A204.1 (cell line): ENCODE data around the gene UNC119B.
"Not testable (repeated sequence)": the region's sequence is repeated elsewhere in the genome, so short reads cannot be mapped to it uniquely, and the experiment has no call there.

Experiments
- FAIRE-seq: peaks from 2 replicates; lab custom pipeline; 2012; peaks lifted over from hg19 to GRCh38; lab: Jason Lieb, UNC

UNC119B gene

DNA sequence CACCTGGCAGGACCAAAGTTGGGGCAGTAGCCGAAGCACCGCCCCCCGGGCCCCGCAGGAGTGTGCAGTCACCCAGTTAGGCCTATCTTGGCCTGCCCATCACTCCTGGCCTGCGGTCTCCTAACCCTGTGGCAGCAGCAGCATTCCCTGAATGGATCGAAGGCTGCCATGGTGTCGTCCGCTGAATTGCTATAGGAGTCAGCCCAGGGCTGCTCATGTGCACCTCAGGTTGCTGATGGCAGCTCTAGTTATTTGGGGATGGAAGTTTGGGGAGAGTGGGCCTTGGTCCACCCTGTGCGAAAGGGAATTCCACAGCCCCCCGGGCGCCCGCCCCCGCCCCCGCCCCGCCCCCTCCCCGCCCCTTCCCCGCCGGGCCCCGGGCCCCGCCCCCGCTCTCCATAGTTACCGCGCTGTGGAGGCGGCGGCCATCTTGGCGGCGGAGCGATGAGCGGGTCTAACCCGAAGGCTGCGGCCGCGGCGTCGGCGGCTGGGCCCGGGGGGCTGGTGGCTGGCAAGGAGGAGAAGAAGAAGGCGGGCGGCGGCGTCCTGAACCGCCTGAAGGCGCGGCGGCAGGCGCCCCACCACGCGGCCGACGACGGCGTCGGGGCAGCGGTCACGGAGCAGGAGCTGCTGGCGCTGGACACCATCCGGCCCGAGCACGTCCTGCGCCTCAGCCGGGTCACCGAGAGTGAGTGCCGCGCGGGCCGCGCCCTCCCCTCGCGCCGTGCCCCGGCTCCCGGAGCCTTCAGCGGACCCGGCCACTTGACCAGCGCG lies at the start of gene UNC119B:
Gene UNC119B (plus strand): TSS at position 428 of the 774 bp plus-strand sequence. CDS start 17 bp downstream, at position 445.
- no peak for FAIRE-seq

DNA sequence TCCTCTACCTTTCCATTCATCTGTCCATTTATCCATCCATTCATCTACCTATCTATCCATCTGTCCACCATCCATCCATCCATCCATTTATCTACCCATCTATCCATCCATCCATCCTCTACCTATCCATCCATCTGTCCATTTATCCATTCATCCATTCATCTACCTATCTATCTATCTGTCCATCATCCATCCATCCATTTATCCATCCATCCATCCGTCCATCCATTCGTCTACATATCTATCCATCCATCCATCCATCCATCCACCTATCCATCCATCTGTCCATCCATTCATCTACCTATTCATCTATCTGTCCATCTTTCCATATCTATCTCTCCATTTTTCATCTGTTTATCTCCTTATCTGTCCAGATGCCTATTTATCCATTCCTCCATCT lies 48.8 kb upstream of the UNC119B start:
- FAIRE-seq = no peak

DNA sequence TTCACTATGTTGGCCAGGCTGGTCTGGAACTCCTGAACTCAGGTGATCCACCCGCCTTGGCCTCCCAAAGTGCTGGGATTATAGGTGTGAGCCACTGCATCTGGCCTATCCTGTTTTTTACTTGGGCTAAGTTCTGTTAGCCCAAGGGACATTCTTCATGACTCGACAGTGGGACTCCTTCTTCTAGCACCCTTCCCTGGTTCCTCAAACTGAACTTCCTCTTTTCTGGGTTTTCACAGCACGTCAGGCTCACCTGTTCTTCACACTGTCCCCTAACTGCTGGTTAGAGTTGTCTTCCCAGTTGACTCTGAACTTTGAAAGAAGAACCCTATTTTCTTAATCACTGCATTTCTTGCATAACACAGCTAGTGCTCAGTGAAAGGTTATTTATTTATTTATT lies 47.4 kb upstream of the UNC119B start:
- no peak for FAIRE-seq

DNA sequence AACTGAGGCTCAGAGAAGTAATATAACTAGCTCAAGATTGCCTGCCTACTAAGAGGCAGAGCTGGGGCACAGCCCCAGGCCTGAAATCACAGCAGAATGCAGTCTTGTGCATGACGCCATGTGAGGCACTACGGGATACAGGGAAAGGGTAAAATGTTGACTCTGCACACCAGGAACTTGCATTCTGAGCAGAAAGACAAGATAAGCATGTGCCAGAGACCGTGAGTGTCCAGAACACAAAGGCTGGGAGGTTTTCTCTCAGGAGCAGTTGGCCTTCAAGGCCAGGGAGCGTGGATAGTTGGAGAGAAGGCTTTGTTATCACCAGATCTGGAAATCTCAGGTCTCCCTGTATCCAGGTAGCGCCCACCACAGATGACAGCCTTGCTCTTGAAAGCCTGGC lies 46.5 kb upstream of the UNC119B start:
- FAIRE-seq = no peak

DNA sequence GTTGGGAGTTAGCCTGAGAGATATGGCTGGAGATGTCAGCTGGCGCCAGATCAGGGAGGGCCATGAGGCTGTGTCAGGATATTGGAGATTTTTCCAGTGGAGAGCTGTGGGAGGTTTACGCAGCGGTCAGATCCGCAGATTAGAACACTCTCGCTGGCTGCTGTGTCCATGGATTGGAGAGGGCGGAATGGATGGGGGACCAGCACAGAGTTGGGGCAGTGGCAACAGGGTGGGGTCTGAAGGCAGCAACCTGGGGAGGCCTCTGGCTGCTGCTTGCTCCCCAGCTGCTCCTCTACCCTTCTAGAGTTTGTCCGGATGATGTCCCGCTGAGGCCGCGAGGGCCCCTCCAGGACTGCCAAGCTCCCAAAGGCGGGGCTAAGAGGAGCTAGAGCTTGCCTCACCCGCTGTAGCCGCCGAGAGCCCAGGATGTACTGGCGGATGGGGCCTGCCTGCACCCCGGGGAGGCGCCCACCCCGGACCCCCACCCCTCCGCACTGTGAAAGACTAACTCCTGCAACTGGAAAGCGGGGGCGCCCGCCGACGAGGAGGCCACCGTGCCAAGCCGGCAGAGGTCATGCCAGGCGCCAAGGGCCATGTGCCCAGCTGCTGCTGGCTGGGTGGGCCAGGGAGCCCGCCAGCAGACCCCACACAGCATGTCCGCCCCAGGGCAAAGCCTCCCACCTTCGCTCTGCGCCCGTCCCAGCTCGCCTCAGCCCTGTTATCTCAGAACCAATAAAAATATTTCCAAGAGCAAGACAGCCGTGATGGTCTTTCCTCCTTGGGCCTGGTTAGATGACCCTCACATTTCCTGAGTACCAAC lies 43.5 kb upstream of the UNC119B start:
- FAIRE-seq = no peak

DNA sequence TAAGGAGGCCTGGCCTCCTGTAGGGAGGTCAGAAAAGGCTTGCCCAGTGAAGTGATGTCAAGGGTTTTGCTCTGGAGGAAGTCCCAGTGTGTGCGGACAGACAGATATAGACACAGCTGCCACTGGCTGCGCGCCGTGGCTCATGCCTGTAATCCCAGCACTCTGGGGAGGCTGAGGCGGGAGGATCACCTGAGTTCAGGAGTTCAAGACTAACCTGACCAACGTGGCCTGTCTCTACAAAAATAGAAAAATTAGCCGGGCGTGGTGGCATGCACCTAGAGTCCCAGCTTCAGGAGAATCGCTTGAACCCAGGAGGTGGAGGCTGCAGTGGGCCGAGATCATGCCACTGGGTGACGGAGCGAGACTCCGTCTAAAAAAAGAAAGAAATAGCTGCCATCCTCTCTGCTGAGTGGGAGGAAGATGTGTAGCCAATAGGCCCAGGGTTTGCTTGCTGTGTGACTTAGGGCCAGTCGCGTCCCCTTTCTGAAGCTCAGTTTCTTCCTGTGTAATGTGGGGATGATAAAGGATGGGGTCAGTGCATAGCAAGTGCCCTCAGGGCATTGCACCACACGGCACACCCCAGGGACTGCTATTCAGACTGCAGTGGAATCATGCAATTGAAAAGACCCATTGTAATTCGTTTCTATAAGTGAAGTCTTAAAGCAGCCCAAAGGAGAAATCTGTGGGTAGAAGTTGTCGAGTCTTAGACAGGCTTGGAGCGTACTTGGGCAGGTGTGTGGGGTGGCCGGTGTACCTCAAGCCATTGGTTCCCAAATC lies 42.0 kb upstream of the UNC119B start:
- FAIRE-seq = no peak

GRCh38 chr12:120668868-120669840 lies 41.1 kb upstream of the UNC119B start:
- FAIRE-seq = no peak

GRCh38 chr12:120670237-120670636 lies 40.0 kb upstream of the UNC119B start:
- not testable (repeated sequence) for FAIRE-seq

DNA sequence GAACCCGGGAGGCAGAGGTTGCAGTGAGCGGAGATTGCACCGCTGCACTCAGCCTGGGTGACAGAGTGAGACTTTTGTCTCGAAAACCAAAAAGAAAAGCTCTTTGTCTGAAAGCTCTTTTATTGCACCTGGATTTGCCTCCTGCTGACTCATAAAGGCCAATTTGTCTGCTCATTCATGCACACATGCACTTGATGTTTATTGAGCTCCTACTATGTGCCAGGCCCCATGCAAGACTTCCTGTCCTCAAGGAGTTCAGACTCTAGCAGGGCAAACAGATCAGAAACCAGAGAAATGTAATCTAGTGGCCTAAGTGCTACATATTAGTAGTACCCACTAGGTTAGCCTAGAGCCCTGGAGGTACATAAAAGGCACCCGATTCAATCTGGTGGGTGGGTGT lies 39.6 kb upstream of the UNC119B start:
- FAIRE-seq = no peak

GRCh38 chr12:120674097-120674636 lies 36.1 kb upstream of the UNC119B start:
- no peak for FAIRE-seq

GRCh38 chr12:120677765-120678473 lies 32.3 kb upstream of the UNC119B start:
- no peak for FAIRE-seq

DNA sequence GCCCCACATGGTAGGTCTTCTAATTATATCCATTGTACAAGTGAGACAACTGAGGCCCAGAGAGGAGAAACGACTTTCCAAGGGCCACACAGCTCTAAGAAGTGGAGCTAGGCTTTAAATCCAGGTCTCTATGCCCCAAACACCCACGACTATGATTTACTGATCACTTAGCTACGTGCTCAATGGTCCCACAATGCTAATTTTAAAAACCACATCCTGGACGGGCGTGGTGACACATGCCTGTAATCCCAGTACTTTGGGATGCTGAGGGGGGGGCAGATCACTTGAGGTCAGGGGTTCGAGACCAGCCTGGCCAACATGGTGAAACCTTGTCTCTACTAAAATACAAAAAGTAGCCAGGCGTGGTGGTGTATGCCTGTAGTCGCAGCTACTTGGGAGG lies 31.7 kb upstream of the UNC119B start:
- FAIRE-seq = no peak

DNA sequence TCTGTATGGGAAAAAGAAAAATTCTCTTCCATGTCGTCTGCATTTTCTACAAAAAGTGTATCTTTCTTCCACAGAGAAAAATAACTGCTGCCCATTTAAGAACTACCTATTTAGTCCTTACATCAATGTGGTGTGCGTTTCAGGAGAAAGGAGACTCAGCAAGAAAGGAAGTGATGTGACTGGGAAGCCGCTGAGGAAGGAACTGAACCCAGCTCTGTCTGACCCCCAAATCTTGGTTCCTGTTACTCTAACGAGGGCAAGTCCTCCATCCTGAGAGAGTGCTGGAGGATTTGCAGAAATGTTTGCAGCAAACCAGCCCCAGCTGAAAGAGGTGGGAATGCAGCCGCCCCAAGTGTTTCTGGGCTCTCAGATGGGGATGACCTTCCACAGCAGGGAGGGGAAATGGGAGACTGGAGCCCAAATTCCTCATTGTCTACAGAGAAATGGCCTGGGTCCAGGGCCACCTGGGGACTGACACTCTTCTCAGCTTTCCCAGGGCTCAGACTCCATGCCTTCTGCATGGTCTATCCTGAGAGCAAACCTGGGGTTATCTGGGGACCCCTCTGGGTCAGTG lies 30.0 kb upstream of the UNC119B start:
- FAIRE-seq = no peak

DNA sequence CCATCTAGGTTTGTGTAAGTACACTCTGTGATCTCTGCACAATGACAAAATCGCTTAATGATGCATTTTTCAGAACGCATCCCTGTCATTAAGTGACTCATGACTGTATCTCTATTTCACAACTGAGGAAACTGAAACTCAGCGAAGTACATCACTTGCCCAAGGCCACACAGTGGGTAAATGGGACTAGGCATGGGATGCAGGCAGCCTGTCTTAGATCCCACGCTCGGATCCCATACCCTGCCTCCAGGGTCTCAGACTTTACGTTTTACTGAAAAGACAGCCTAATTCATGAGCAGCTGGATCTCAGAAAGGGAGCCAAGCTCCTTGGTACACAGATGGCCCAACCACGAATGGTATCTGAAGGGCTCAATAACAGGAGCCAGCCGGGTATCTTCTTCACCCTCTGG lies 25.7 kb upstream of the UNC119B start:
- FAIRE-seq = no peak

DNA sequence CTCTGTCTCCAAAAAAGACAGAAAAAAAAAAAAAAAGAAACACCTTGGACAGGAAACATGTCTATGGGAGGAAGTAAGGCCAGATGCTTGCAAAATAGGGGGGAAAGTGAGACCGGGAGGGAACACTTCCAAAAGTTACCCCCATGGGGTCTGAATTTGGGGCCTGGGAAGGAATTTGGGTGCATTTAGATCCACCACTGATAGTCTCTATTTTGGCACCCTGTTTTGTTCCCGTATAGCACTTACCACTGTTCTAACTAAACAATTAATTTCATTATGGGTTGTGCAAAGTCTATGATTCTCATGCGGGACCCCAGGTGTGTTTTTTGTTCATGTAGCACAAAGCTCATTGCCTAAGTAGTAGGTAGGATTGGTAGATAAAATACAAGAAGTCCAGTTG lies 24.7 kb upstream of the UNC119B start:
- FAIRE-seq = no peak

- peak; percentile 29 for FAIRE-seq
Measured at GRCh38 chr12:120686151-120686689, 24.0 kb upstream of the UNC119B start.

GRCh38 chr12:120686690-120687577 lies 23.3 kb upstream of the UNC119B start, which contains the start of gene MLEC:
TSS of gene MLEC (plus strand) at chr12:120687149. CDS start at chr12:120687297, 148 bp downstream.
- FAIRE-seq = peak; percentile 88

- FAIRE-seq = no peak
Measured at GRCh38 chr12:120687578-120688289, 22.5 kb upstream of the UNC119B start.
